NT2/D1 (cell line): ENCODE data around the gene CNTN3.

Experiments used
- SUZ12 ChIP-seq: IDR thresholded peaks from 2 replicates; pipeline ENCODE4 v1.6.1; 2011; ENCODE audit not compliant: insufficient read length, insufficient read depth; ENCODE audit errors: extremely low read depth
- YY1 ChIP-seq: IDR thresholded peaks from 2 replicates; pipeline ENCODE4 v1.6.1; 2011; ENCODE audit not compliant: insufficient read length, insufficient read depth
- ZNF274 ChIP-seq: IDR thresholded peaks from 2 replicates; pipeline ENCODE4 v1.6.1; 2011; ENCODE audit warnings: mild to moderate bottlenecking, low read depth, low read length

DNA sequence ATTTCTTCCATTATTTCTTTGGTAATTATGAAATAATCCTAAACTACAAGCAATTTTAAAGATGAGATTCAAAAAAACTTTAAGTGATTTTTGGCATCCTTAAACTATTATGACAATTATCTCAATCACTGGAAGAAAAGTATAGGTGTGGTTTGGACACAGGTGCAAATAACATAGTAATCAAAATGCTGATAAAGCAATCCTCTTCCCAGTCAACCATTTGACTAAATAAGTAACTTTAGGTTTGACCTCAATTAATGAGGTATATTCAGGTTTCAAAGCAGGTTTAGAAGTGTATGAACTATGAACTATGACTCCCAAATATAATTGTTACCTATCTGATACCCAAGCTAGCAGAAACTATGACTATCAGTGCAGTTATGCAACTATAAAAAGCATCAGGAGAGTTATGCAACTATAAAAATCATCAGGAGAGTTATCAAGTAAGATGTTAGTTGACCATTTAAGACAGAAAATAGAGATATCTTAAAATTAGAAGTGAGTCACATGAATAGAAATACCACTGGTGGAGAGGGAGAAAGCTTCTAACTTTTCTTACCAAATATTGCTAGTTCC lies 8.9 kb upstream of the CNTN3 start:
- TF ChIP-seq SUZ12 (no peak), ZNF274 (no peak), YY1 (no peak)
